ENCODE results near the gene INHBA. TPM values are rescaled to one million over a fixed set of nuclear protein-coding genes. Genes with fewer than 3 reads are reported as not detected.
A peak's percentile ranks its signal among the peaks of the same experiment; 100 is the strongest.

The INHBA gene
- total RNA-seq, 1 experiment from 2014 or later, result 1.7 TPM

DNA sequence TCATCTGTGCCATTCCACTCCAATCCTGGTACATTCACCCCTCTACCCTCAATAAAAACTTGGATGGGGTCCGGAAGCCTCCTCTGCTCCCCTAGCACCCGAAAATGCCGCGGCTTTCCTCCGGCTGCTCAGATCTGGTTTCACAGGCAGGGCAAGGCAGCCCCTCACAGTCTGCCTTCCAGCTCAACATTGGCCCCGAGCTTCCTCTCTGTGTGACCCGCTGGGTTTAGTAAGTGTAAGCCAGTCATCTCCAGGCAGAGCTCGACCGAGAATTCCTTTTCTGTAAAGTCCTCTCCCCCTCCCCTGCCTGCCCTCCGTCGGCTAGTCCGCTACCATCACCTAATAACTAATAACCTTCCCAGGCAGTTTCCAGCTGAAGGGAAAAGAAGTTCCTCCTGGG, 3.4 kb downstream of the INHBA start:
- Histone ChIP-seq H3K18ac (ENCODE audit: insufficient read length, low read depth, low read length) (no peak overlapping the region), H4K8ac (replicated peaks; ENCODE audit: insufficient read length, low read depth, low read length) (no peak overlapping the region), H2AFZ (ENCODE audit: low read length) (no peak overlapping the region), H3K4me1 (ENCODE audit: insufficient read depth, low read length) (peaks cover 8% of the 10 kb centered on the region; the same call in 1 of the 2 replicates), H3K9ac (ENCODE audit: extremely low read depth, insufficient read length, low read length) (no peak overlapping the region), H3K79me2 (ENCODE audit: insufficient read depth, low read length) (no peaks in the 10 kb centered on the region), H4K5ac (ENCODE audit: insufficient read length, low read depth, low read length) (no peak overlapping the region), H3K23me2 (ENCODE audit: insufficient read length, low read depth, low read length, poor library complexity, severe bottlenecking) (peaks cover 17% of the 10 kb centered on the region), H3K23ac (ENCODE audit: insufficient read length, low read depth, low read length) (no peak overlapping the region), H3K79me1 (ENCODE audit: insufficient read depth, low read depth, low read length, poor library complexity, severe bottlenecking) (no peaks in the 10 kb centered on the region), H3T11ph (ENCODE audit: low read length) (no peak overlapping the region), H3K14ac (ENCODE audit: insufficient read depth, low read length) (no peak overlapping the region), H2BK5ac (ENCODE audit: insufficient read length, low read length) (no peak overlapping the region), H3K27ac (ENCODE audit: insufficient read length, low read depth, low read length) (no peak overlapping the region), H3K27me3 (ENCODE audit: insufficient read depth, low read length) (no peaks in the 10 kb centered on the region), H2BK120ac (ENCODE audit: low read depth, low read length, poor library complexity, severe bottlenecking) (no peak overlapping the region), H2BK12ac (ENCODE audit: insufficient read length, low read depth, low read length) (no peak overlapping the region), H3K4me2 (ENCODE audit: insufficient read depth, insufficient read length, low read length) (peak overlapping the region; percentile 96), H2BK15ac (ENCODE audit: low read depth, low read length) (no peak overlapping the region), H4K91ac (ENCODE audit: insufficient read length, low read depth, low read length) (no peak overlapping the region), H2BK20ac (ENCODE audit: low read depth, low read length, poor library complexity, severe bottlenecking) (no peak overlapping the region), H4K20me1 (ENCODE audit: control insufficient read depth, insufficient read depth, insufficient read length) (no peaks in the 10 kb centered on the region), H3K56ac (ENCODE audit: insufficient read length, low read depth, low read length) (no peak overlapping the region), H3K4ac (ENCODE audit: low read depth, low read length) (no peak overlapping the region), H2AK5ac (ENCODE audit: insufficient read length, low read length) (no peak overlapping the region), H3K9me3 (ENCODE audit: control insufficient read depth, low read depth, low read length) (no peaks in the 10 kb centered on the region)
- Mint-ChIP-seq H3K4me3 (peak overlapping the region; percentile 78 to 81), H3K36me3 (ENCODE audit: insufficient read depth in 1 of 3, low read depth in 3 of 3) (no peaks in the 10 kb centered on the region), H3K9me3 (no peaks in the 10 kb centered on the region; a peak in 1 of 5 replicates), H3K27me3 (ENCODE audit: low read depth) (peaks cover 37% of the 10 kb centered on the region), H3K4me1 (peaks cover 75 to 78% of the 10 kb centered on the region in 2 experiments), H3K27ac (no peak overlapping the region)
- TF ChIP-seq, protein P1, sequence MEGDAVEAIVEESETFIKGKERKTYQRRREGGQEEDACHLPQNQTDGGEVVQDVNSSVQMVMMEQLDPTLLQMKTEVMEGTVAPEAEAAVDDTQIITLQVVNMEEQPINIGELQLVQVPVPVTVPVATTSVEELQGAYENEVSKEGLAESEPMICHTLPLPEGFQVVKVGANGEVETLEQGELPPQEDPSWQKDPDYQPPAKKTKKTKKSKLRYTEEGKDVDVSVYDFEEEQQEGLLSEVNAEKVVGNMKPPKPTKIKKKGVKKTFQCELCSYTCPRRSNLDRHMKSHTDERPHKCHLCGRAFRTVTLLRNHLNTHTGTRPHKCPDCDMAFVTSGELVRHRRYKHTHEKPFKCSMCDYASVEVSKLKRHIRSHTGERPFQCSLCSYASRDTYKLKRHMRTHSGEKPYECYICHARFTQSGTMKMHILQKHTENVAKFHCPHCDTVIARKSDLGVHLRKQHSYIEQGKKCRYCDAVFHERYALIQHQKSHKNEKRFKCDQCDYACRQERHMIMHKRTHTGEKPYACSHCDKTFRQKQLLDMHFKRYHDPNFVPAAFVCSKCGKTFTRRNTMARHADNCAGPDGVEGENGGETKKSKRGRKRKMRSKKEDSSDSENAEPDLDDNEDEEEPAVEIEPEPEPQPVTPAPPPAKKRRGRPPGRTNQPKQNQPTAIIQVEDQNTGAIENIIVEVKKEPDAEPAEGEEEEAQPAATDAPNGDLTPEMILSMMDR (conservative IDR thresholded peaks at IDR 0.05), result no peak
- whole genome bisulfite sequencing (ENCODE audit: extremely low coverage, insufficient read length, low lambda C conversion rate), result no CpG with 5 or more reads among the region's 12 CpGs
- DNase-seq, result no peak
